H1 (cell line): ENCODE measurements around the gene MLC1. TPM values are rescaled to one million over a fixed set of nuclear protein-coding genes. Genes with fewer than 3 reads are reported as not detected.

Experiments used
- CTCF ChIA-PET: fragments of 300-600 bp; sonication (Branson Sonifier 250); formaldehyde crosslinking; loops from one replicate; lab custom pipeline; 2021; ENCODE audit not compliant: partially characterized antibody; lab: Charles Lee
- POLR2A ChIA-PET: fragments of 300-600 bp; sonication (Branson Sonifier 250); formaldehyde crosslinking; loops from one replicate; lab custom pipeline; 2021; ENCODE audit warnings: inconsistent platforms; ENCODE audit not compliant: partially characterized antibody; lab: Charles Lee
- DNase-seq, 2 experiments: peaks; one replicate each; pipeline versions ENCODE4 v3.0.0 to v3.0.0-alpha.2; 2010 to 2022; ENCODE audit warnings: low spot score in 2 of 2, low read depth in 1 of 2, mixed read lengths in 1 of 2
- FAIRE-seq: peaks from 2 replicates; lab custom pipeline; 2011; peaks lifted over from hg19 to GRCh38; lab: Jason Lieb, UNC
- H2AFZ ChIP-seq: 2 replicates; pipeline ENCODE4 v1.8.1; 2012; ENCODE audit warnings: low read length, inconsistent platforms
- H2AK5ac ChIP-seq: 2 replicates; pipeline ENCODE4 v1.6.1; 2013; ENCODE audit warnings: low read depth, low read length
- H2BK120ac ChIP-seq: replicated peaks from 2 replicates; pipeline ENCODE3; 2013; ENCODE audit warnings: low read depth, low read length, inconsistent platforms
- H2BK12ac ChIP-seq: 2 replicates; pipeline ENCODE4 v1.6.1; 2013; ENCODE audit warnings: low read depth, low read length
- H2BK15ac ChIP-seq: 2 replicates; pipeline ENCODE4 v1.6.1; 2013; ENCODE audit warnings: low read length
- H2BK20ac ChIP-seq: 2 replicates; pipeline ENCODE4 v1.6.1; 2013; ENCODE audit warnings: low read length
- H2BK5ac ChIP-seq: 2 replicates; pipeline ENCODE4 v1.6.1; 2013; ENCODE audit warnings: low read depth, low read length
- H3K14ac ChIP-seq: 2 replicates; pipeline ENCODE4 v1.6.1; 2013; ENCODE audit warnings: inconsistent platforms; ENCODE audit not compliant: insufficient read length
- H3K18ac ChIP-seq: 2 replicates; pipeline ENCODE4 v1.6.1; 2013; ENCODE audit warnings: low read length; ENCODE audit errors: extremely low read depth
- H3K23ac ChIP-seq: 2 replicates; pipeline ENCODE4 v1.6.1; 2013; ENCODE audit warnings: inconsistent platforms; ENCODE audit not compliant: insufficient read length
- H3K23me2 ChIP-seq: 2 replicates; pipeline ENCODE4 v1.6.1; 2013; ENCODE audit warnings: low read depth, low read length
- H3K27ac ChIP-seq: 2 replicates; pipeline ENCODE4 v1.6.1; 2011; ENCODE audit warnings: low read depth, low read length, inconsistent platforms
- H3K27me3 ChIP-seq, 4 experiments: replicated peaks in 1 of 4; 1 replicate in 1 of 4; 2 replicates in 3 of 4; pipeline versions ENCODE4 v1.6.1 to v1.8.1; 2011 to 2013; ENCODE audit warnings: low read length in 3 of 4, mild to moderate bottlenecking in 3 of 4, inconsistent platforms in 2 of 4, mixed read lengths in 2 of 4, moderate library complexity in 1 of 4; ENCODE audit not compliant: control insufficient read depth in 3 of 4, insufficient read depth in 3 of 4; ENCODE audit errors: extremely low read depth in 1 of 4
- H3K36me3 ChIP-seq, 4 experiments: 2 replicates each; pipeline versions ENCODE4 v1.6.1 to v1.8.1; 2011 to 2013; ENCODE audit warnings: mild to moderate bottlenecking in 4 of 4, low read length in 3 of 4, moderate library complexity in 2 of 4, control low read depth in 1 of 4, inconsistent platforms in 1 of 4; ENCODE audit not compliant: insufficient read depth in 4 of 4, control insufficient read depth in 2 of 4
- H3K4ac ChIP-seq: replicated peaks from 2 replicates; pipeline ENCODE3; 2013; ENCODE audit warnings: low read length, low read depth, mixed read lengths, inconsistent platforms; ENCODE audit not compliant: insufficient read length
- H3K4me1 ChIP-seq, 4 experiments: replicated peaks in 1 of 4; 1 replicate in 1 of 4; 2 replicates in 3 of 4; pipeline versions ENCODE4 v1.6.1 to v1.8.1; 2011 to 2013; ENCODE audit warnings: low read length in 3 of 4, inconsistent platforms in 2 of 4, mixed read lengths in 1 of 4; ENCODE audit not compliant: insufficient read depth in 4 of 4, control insufficient read depth in 3 of 4
- H3K4me2 ChIP-seq, 2 experiments: 2 replicates each; pipeline versions ENCODE4 v1.6.1 to v1.8.1; 2011 to 2013; ENCODE audit warnings: low read depth in 2 of 2, low read length in 2 of 2, control low read depth in 1 of 2, inconsistent platforms in 1 of 2, mild to moderate bottlenecking in 1 of 2; ENCODE audit not compliant: insufficient read depth in 1 of 2
- H3K4me3 ChIP-seq, 4 experiments: fragments of 200-600, 300-600 bp in 1 of 4; sonication (generic), shearing (Covaris generic), sonication (Bioruptor Twin) in 1 of 4; 2 replicates each; pipeline versions ENCODE4 v1.5.1 to v1.8.1; 2011 to 2016; ENCODE audit warnings: low read length in 4 of 4, low read depth in 3 of 4, control low read depth in 2 of 4, inconsistent platforms in 2 of 4, mild to moderate bottlenecking in 2 of 4, mixed read lengths in 1 of 4, moderate library complexity in 1 of 4; ENCODE audit not compliant: insufficient read depth in 2 of 4; ENCODE audit errors: extremely low read depth in 1 of 4
- H3K56ac ChIP-seq: replicated peaks from 2 replicates; pipeline ENCODE3; 2013; ENCODE audit warnings: low read depth, mild to moderate bottlenecking, mixed read lengths, low read length, inconsistent platforms; ENCODE audit not compliant: insufficient read length
- H3K79me1 ChIP-seq: 2 replicates; pipeline ENCODE4 v1.6.1; 2013; ENCODE audit warnings: low read depth, low read length, control low read depth
- H3K79me2 ChIP-seq, 2 experiments: 2 replicates each; pipeline versions ENCODE4 v1.6.1 to v1.8.1; 2012 to 2013; ENCODE audit warnings: low read length in 2 of 2, mild to moderate bottlenecking in 2 of 2, inconsistent platforms in 1 of 2; ENCODE audit not compliant: insufficient read depth in 2 of 2, control insufficient read depth in 1 of 2
- H3K9ac ChIP-seq, 4 experiments: replicated peaks in 1 of 4; 1 replicate in 1 of 4; 2 replicates in 3 of 4; pipeline versions ENCODE4 v1.6.1 to v1.8.1; 2011 to 2013; ENCODE audit warnings: low read depth in 3 of 4, low read length in 3 of 4, control low read depth in 2 of 4, mild to moderate bottlenecking in 2 of 4, moderate library complexity in 2 of 4, inconsistent platforms in 1 of 4; ENCODE audit errors: extremely low read depth in 1 of 4
- H3K9me3 ChIP-seq, 2 experiments: 2 replicates each; pipeline versions ENCODE4 v1.6.1 to v1.8.1; 2012 to 2013; ENCODE audit warnings: mild to moderate bottlenecking in 2 of 2, moderate library complexity in 2 of 2, control low read depth in 1 of 2, inconsistent platforms in 1 of 2, low read depth in 1 of 2, low read length in 1 of 2, mixed read lengths in 1 of 2; ENCODE audit not compliant: insufficient read depth in 2 of 2
- H4K20me1 ChIP-seq, 2 experiments: replicated peaks in 1 of 2; 2 replicates each; pipeline versions ENCODE3 to v1.8.1; 2011 to 2013; ENCODE audit warnings: inconsistent platforms in 2 of 2, low read length in 2 of 2, mild to moderate bottlenecking in 1 of 2; ENCODE audit not compliant: insufficient read depth in 2 of 2, control insufficient read depth in 1 of 2
- H4K5ac ChIP-seq: 2 replicates; pipeline ENCODE4 v1.6.1; 2013; ENCODE audit warnings: low read length, low read depth, mixed read lengths, inconsistent platforms; ENCODE audit not compliant: insufficient read length
- H4K8ac ChIP-seq: 2 replicates; pipeline ENCODE4 v1.8.0; 2013; ENCODE audit warnings: mild to moderate bottlenecking, moderate library complexity, low read length, inconsistent platforms; ENCODE audit not compliant: insufficient read depth; ENCODE audit errors: extremely low read depth
- H4K91ac ChIP-seq: replicated peaks from 2 replicates; pipeline ENCODE3; 2013; ENCODE audit warnings: low read length, mixed read lengths, inconsistent platforms; ENCODE audit not compliant: insufficient read length
- BCL11A ChIP-seq, 2 experiments: IDR thresholded peaks; one replicate each; pipeline ENCODE4 v1.6.1; 2011; ENCODE audit warnings: low read depth in 2 of 2, low read length in 2 of 2, mild to moderate bottlenecking in 2 of 2
- CREB1 ChIP-seq: IDR thresholded peaks from 2 replicates; pipeline ENCODE4 v1.6.1; 2012; ENCODE audit warnings: inconsistent platforms
- GTF2F1 ChIP-seq: IDR thresholded peaks from 2 replicates; pipeline ENCODE4 v1.6.1; 2012; ENCODE audit warnings: low read depth, low read length, improper control_type of control experiment, borderline replicate concordance
- KDM1A ChIP-seq: fragments of 200-600, 300-600 bp; sonication (generic); IDR thresholded peaks from 2 replicates; pipeline ENCODE4 v1.7.1; 2016; ENCODE audit warnings: mild to moderate bottlenecking, low read length, borderline replicate concordance
- MAFK ChIP-seq: IDR thresholded peaks from 2 replicates; pipeline ENCODE4 v1.6.1; 2012; ENCODE audit warnings: low read depth, mild to moderate bottlenecking, improper control_type of control experiment, low read length
- SIN3A ChIP-seq, 2 experiments: IDR thresholded peaks in 1 of 2; conservative IDR thresholded peaks in 1 of 2; 2 replicates each; pipeline ENCODE4 v1.6.1; 2011 to 2012; ENCODE audit warnings: low read length in 2 of 2, improper control_type of control experiment in 1 of 2, low read depth in 1 of 2, mild to moderate bottlenecking in 1 of 2
- SP1 ChIP-seq: IDR thresholded peaks from 2 replicates; pipeline ENCODE4 v1.6.1; 2011; ENCODE audit warnings: low read depth, low read length
- SUZ12 ChIP-seq: fragments of 200-600 bp; sonication (generic); IDR thresholded peaks from 2 replicates; pipeline ENCODE4 v1.6.1; 2012; ENCODE audit warnings: mild to moderate bottlenecking, inconsistent platforms, low read length, moderate library complexity, mixed read lengths
- TCF12 ChIP-seq: IDR thresholded peaks from 2 replicates; pipeline ENCODE4 v1.6.1; 2011; ENCODE audit warnings: low read depth, mild to moderate bottlenecking, low read length
- WGBS, 2 experiments: shearing (Covaris generic) in 1 of 2; methylation state at CpG; one replicate each; pipeline versions ENCODE4 v1.1.6 to v1.1.7; 2013 to 2015; ENCODE audit warnings: low lambda C conversion rate in 2 of 2, mixed read lengths in 2 of 2, inconsistent platforms in 1 of 2, low coverage in 1 of 2, missing lambda C conversion rate in 1 of 2; ENCODE audit not compliant: insufficient replicate concordance in 2 of 2, insufficient coverage in 1 of 2, insufficient read length in 1 of 2; ENCODE audit errors: extremely low coverage in 1 of 2, missing lambda C conversion rate in 1 of 2; 5-methylcytosine and 5-hydroxymethylcytosine counted together
- polyA plus RNA-seq, 7 experiments: library from polyadenylated mRNA; depleted of rRNA in 3 of 7; stranded (reverse) in 5 of 7; unstranded in 2 of 7; fragments of >200 nt in 5 of 7; fragments of 200-250 nt in 2 of 7; gene quantifications; 1 replicate in 5 of 7; 2 replicates in 1 of 7; 4 replicates in 1 of 7; pipeline versions ENCODE4 v1.2.1 to v1.2.3, GENCODE V29; 2011 to 2013; ENCODE audit warnings: missing spikeins in 2 of 7, mixed read lengths in 2 of 7
- total RNA-seq: library from RNA; stranded (reverse); fragmentation: NEBNext Ultra II Directional; extraction: Animal tissue kit (Norgen Biotek cat#: 25700); gene quantifications from 2 replicates; pipeline ENCODE4 v1.2.1, GENCODE V29; 2021

MLC1 gene
- total and polyA plus RNA-seq, 2 of the 8 experiments (the other 6 are each of a cell fraction or from before 2014, with no cell fraction given): 0.20 TPM; not detected in 1

- Histone ChIP-seq H3K27ac (no peak overlapping the region), H3K23ac (no peak overlapping the region), H3K14ac (no peak overlapping the region), H3K9ac (no peak overlapping the region), H3K79me2 (no peaks in the 10 kb centered on the region), H4K91ac (no peak overlapping the region), H2BK15ac (no peak overlapping the region), H2AFZ (no peak overlapping the region), H3K4me2 (no peak overlapping the region), H2BK20ac (no peak overlapping the region), H3K23me2 (peaks cover under 1% of the 10 kb centered on the region; the same call in 1 of the 2 replicates), H3K4me1 (peaks cover 0 to 11% (median 2%) of the 10 kb centered on the region in 4 experiments; a peak in 4 of 7 replicates), H2AK5ac (no peak overlapping the region), H4K5ac (no peak overlapping the region), H2BK5ac (no peak overlapping the region), H2BK12ac (no peak overlapping the region), H4K20me1 (no peaks in the 10 kb centered on the region), H3K4me3 (no peak overlapping the region), H2BK120ac (no peak overlapping the region), H3K4ac (no peak overlapping the region), H3K56ac (no peak overlapping the region), H3K36me3 (no peaks in the 10 kb centered on the region), H3K9me3 (no peaks in the 10 kb centered on the region), H3K18ac (no peak overlapping the region), H3K79me1 (no peaks in the 10 kb centered on the region), H4K8ac (no peak overlapping the region), H3K27me3 (peaks cover 0 to 4% (median 0%) of the 10 kb centered on the region in 4 experiments; a peak in 2 of 7 replicates)
- WGBS, 2 experiments: 90% methylated on average over 18 of the region's 18 CpGs; no CpG with 5 or more reads in 1 of the 2 experiments
- POLR2A ChIA-PET: interaction anchor here (1.1 kb wide), 1 partner anchor 8 kb away, joined by 4 read pairs; no protein-coding TSS in a partner anchor
- CTCF ChIA-PET: interaction anchor here (0.9 to 2.0 kb wide), 8 partner anchors 11 to 144 kb away, joined by 3 to 7 read pairs (median 4); partner anchors contain the start of gene MLC1
- no peak for DNase-seq
- TF ChIP-seq GTF2F1: no peak
- no peak for TF ChIP-seq CREB1
- no peak for TF ChIP-seq SIN3A (conservative IDR thresholded peaks at IDR 0.05 in 1 of 2, IDR thresholded peaks at IDR 0.05 in 1 of 2; ENCODE audit: low read depth in 1 of 2, low read length in 2 of 2)
- TF ChIP-seq SUZ12: no peak
- no peak for TF ChIP-seq KDM1A
- no peak for TF ChIP-seq BCL11A (IDR thresholded peaks at IDR 0.05; ENCODE audit: low read depth in 2 of 2, low read length in 2 of 2)
- TF ChIP-seq SP1: no peak
- no peak for TF ChIP-seq MAFK
- no peak for TF ChIP-seq TCF12
- no peak for FAIRE-seq
Observed at GRCh38 chr22:50064453-50064852, 20.8 kb downstream of the MLC1 start.
